ENCODE data around the gene GCG.

DNA sequence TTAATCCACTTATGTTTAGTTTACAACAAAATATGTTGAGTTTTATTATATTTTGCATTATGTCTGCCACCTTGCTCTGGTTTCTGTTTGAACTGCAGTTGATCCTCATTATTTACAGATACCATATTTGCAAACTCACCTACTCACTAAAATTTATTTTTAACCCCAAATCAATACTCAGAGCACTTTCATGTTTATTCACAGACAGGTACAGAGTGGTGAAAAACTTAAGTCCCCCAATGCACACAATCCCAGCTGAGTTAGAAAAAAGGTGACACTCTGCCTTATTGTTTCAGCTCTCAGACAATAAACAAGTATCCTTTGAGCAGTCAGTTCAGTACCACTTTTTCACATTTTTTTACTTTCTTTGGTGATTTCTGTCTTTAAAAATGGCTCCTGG lies 13.7 kb downstream of the GCG start:
- TF ChIP-seq, protein P1, sequence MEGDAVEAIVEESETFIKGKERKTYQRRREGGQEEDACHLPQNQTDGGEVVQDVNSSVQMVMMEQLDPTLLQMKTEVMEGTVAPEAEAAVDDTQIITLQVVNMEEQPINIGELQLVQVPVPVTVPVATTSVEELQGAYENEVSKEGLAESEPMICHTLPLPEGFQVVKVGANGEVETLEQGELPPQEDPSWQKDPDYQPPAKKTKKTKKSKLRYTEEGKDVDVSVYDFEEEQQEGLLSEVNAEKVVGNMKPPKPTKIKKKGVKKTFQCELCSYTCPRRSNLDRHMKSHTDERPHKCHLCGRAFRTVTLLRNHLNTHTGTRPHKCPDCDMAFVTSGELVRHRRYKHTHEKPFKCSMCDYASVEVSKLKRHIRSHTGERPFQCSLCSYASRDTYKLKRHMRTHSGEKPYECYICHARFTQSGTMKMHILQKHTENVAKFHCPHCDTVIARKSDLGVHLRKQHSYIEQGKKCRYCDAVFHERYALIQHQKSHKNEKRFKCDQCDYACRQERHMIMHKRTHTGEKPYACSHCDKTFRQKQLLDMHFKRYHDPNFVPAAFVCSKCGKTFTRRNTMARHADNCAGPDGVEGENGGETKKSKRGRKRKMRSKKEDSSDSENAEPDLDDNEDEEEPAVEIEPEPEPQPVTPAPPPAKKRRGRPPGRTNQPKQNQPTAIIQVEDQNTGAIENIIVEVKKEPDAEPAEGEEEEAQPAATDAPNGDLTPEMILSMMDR (IDR thresholded peaks at IDR 0.05) = no peak
- TF ChIP-seq POLR2A (IDR thresholded peaks at IDR 0.05; ENCODE audit: low read depth) (no peak), POLR2AphosphoS5 (IDR thresholded peaks at IDR 0.05) (no peak)
